Activated naive CD4-positive, alpha-beta T cell treated with anti-CD3 and anti-CD28 coated beads, Interleukin-2, amount 50 U/mL, for 24 hours (primary cell): ENCODE results near the gene FBLN2.

ENCODE experiments used
- H3K27ac Mint-ChIP-seq: one replicate; pipeline ENCODE4 v1.8.0; 2021; ENCODE audit warnings: mild to moderate bottlenecking, mixed read lengths
- H3K27me3 Mint-ChIP-seq: one replicate; pipeline ENCODE4 v1.8.0; 2021; ENCODE audit warnings: mixed read lengths
- H3K36me3 Mint-ChIP-seq: one replicate; pipeline ENCODE4 v1.8.0; 2021; ENCODE audit warnings: mixed read lengths
- H3K4me1 Mint-ChIP-seq: one replicate; pipeline ENCODE4 v1.8.0; 2021; ENCODE audit warnings: mixed read lengths
- H3K4me3 Mint-ChIP-seq: one replicate; pipeline ENCODE4 v1.8.0; 2021; ENCODE audit warnings: mild to moderate bottlenecking, mixed read lengths
- H3K9me3 Mint-ChIP-seq: one replicate; pipeline ENCODE4 v1.8.0; 2021; ENCODE audit warnings: mixed read lengths

The FBLN2 gene

DNA sequence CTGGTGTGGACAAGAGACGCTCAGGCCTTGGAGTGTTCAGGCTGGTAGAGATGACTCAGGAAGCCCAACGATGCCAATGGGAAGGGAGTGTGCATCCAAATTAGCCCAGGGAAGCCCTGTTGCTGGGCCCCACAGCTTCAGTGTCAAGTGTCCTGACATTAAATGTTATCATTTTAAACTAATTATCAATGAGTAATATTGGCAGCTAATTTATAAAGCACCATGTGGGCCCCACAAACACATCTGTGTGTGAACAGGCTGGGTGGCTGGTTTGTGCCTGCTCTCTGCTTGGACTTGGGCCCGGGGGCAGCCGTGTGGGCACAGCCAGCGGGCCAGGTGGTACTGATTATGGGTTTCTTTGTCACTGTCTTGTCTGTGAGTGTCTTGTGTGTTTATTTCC, 15.0 kb downstream of the FBLN2 start:
- H3K36me3 Mint-ChIP-seq, result no peaks in the 10 kb centered on the region
- H3K9me3 Mint-ChIP-seq, result no peaks in the 10 kb centered on the region
- no peaks in the 10 kb centered on the region for H3K4me1 Mint-ChIP-seq
- no peaks in the 10 kb centered on the region for H3K27me3 Mint-ChIP-seq
- no peak overlapping the region for H3K4me3 Mint-ChIP-seq
- H3K27ac Mint-ChIP-seq, result no peak overlapping the region

GRCh38 chr3:13564751-13565560, 16.0 kb downstream of the FBLN2 start:
- Mint-ChIP-seq H3K4me3 (no peak overlapping the region), H3K4me1 (no peaks in the 10 kb centered on the region), H3K27me3 (no peaks in the 10 kb centered on the region), H3K9me3 (no peaks in the 10 kb centered on the region), H3K36me3 (no peaks in the 10 kb centered on the region), H3K27ac (no peak overlapping the region)

GRCh38 chr3:13565581-13566452, 16.9 kb downstream of the FBLN2 start:
- H3K9me3 Mint-ChIP-seq, result no peaks in the 10 kb centered on the region
- no peaks in the 10 kb centered on the region for H3K4me1 Mint-ChIP-seq
- H3K36me3 Mint-ChIP-seq, result no peaks in the 10 kb centered on the region
- H3K27ac Mint-ChIP-seq, result no peak overlapping the region
- no peak overlapping the region for H3K4me3 Mint-ChIP-seq
- no peaks in the 10 kb centered on the region for H3K27me3 Mint-ChIP-seq

DNA sequence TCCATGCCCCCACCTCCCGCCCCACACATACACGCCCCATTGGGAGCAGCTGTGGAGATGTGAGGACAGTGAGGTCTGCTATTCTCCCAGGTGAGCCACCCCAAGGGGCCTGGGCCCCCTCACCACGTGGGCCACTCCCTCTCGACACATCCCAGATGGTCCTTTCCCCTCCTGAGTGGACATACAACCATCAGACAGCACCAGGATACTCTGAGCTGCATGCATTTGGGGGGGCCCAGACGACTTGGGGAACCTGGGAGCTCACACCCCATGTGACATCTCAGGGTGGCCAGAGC, 17.5 kb downstream of the FBLN2 start:
- Mint-ChIP-seq H3K9me3 (no peaks in the 10 kb centered on the region), H3K4me1 (no peaks in the 10 kb centered on the region), H3K27ac (no peak overlapping the region), H3K36me3 (no peaks in the 10 kb centered on the region), H3K27me3 (no peaks in the 10 kb centered on the region), H3K4me3 (no peak overlapping the region)

DNA sequence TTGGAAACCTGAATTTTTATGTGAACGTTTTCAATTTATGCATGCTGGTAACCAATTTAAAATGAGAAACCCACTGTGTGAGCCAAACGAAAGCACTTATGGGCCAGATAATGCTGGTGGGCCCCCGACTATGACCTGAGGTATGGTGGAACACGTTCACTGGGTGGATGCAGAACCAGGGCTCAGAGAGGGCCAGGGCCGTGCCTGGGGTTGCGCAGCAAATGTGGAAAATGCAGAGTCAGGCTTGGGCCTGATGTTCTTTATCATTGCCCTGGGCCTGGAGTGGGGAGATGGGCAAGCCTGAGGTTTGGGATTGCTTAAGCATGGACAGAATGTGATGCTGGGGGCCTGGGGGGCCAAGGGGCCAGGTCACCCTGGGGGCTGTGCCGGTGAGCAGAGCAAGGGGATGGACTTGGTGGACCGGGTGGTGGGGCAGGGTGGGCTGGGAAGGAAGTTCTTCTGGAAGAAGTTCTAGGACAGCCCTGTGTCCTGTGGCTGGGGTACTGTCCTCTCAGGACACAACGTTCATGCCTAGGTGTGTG, 17.9 kb downstream of the FBLN2 start:
- H3K27me3 Mint-ChIP-seq, result no peaks in the 10 kb centered on the region
- no peaks in the 10 kb centered on the region for H3K9me3 Mint-ChIP-seq
- no peak overlapping the region for H3K27ac Mint-ChIP-seq

DNA sequence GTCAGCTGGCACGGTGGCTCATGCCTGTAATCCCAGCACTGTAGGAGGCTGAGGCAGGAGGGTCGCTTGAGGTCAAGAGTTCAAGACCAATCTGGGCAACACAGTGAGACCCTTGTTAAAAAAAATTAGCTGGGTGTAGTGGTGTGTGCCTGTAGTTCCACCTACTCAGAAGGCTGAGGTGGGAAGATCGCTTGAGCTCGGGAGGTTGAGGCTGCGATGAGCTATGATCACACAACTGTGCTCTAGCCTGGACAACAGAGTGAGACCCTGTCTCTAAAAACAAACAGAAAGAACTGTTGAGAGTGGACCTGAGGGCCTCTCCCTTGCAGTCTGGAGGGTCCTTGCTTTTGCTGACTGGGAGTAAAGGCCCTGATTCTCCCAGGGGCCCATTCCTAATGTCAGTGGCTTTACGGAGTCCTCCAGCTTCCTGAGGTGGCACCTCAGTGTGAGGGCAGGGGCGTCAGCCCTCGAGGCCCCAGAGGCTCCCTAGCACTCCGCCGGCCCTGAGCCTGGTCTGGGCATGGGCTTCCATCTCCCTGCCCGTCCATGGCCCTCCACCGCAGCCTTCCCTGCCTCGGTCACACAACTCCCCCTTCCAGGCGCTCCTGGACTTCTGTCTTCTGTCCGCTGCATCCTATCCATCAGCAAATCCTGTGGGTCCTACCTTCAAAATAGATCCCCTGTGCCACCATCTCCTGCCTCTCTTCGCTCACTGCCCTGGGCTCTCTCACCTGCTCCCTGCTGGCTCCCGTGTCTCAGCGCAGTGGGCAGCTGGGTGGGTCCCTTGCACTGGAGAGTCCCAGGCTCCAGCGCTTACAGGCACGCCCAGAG, 19.0 kb downstream of the FBLN2 start:
- H3K4me1 Mint-ChIP-seq, result no peaks in the 10 kb centered on the region

More for the DNA sequence above, 17.9 kb downstream of the FBLN2 start:
- H3K4me3 Mint-ChIP-seq, result no peak overlapping the region
- H3K4me1 Mint-ChIP-seq, result no peaks in the 10 kb centered on the region
- no peaks in the 10 kb centered on the region for H3K36me3 Mint-ChIP-seq

DNA sequence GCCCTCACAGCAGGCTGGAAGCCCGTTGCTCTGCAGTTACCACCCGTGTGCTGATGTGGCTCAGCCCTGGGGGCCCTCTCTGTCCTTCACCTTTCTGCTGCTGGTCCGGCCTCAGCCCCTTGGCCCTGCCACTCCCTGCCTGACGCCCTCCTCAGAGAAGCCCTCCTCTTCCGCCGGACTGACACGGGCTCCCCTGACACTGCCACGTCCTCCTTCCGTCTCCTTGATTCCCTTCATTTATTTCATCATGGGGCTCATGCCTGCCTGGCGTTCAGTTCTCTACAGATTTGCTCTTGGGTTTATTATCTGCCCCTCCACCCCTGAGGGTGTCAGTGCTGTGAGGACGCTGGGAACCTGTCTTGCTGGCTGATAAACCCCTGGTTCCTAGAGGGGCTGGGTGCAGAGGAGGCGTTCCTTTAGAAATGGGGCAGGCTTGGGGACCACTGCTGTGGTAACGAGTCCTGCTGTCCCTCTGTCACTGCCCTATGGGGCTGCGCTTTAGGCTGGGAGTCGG, 19.6 kb downstream of the FBLN2 start:
- no peak overlapping the region for H3K4me3 Mint-ChIP-seq
- H3K4me1 Mint-ChIP-seq, result no peaks in the 10 kb centered on the region
- H3K27me3 Mint-ChIP-seq, result no peaks in the 10 kb centered on the region
- no peaks in the 10 kb centered on the region for H3K36me3 Mint-ChIP-seq
- no peaks in the 10 kb centered on the region for H3K9me3 Mint-ChIP-seq
- no peak overlapping the region for H3K27ac Mint-ChIP-seq

More for the DNA sequence above, 19.0 kb downstream of the FBLN2 start:
- Mint-ChIP-seq H3K9me3 (no peaks in the 10 kb centered on the region), H3K27me3 (no peaks in the 10 kb centered on the region), H3K4me3 (no peak overlapping the region), H3K27ac (no peak overlapping the region), H3K36me3 (no peaks in the 10 kb centered on the region)

DNA sequence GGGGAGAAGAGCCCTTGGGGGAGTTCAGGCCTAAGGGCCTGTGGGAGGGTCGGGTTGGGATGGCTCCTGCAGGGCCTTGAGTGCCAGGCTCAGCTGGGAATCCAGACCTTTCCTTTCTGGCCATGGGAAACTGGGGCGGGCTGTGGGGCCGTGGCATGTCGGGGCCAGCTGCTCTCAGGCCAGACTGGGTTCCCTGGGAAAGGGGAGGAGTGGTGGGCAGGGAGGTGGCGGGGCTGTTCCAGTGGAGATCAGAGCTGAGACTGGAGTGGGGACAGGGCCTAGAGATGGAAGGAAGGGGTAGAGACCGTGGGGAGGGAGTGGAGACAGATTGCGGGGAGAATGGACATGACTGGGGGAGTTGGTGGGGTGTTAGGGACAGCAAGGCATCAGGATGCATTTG, 20.3 kb downstream of the FBLN2 start:
- Mint-ChIP-seq H3K4me3 (no peak overlapping the region), H3K4me1 (no peaks in the 10 kb centered on the region), H3K36me3 (no peaks in the 10 kb centered on the region), H3K9me3 (no peaks in the 10 kb centered on the region), H3K27ac (no peak overlapping the region), H3K27me3 (no peaks in the 10 kb centered on the region)

DNA sequence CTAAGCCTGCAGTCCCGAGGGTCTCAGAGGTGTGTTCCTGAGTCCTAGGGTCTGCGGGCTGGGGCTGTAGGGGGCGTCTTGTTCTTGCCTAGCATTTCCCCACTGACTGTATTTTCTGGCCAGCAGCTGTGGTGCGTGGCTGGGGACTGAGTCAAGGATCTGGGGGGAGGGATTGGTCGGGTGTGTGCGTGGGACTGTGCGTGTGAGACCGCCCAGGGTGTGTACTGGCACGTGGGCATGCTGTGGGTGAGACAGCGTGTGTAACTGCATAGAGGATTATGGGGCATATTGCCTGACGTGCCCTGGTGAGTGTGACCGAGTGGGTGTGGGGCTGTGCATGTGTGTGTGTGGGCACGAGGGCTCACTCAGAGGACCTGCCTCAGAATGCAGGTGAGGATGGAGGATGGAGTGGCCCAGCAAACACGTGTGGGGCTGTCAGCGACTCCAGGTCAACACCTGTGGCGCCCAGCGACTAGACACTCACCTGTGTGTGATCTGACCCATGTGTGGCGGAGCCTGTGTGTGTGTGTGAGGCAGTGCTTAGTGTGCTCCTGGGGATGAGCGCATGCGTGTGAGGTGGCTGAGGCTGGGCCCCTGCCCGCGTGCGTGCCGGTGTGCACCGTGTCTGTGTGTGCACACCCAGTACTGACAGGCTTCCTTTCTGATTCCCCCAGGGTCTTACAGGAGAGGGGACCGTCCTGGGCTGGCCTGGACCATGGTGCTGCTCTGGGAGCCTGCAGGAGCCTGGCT, 20.9 kb downstream of the FBLN2 start:
- H3K27ac Mint-ChIP-seq, result no peak overlapping the region
- H3K27me3 Mint-ChIP-seq, result no peaks in the 10 kb centered on the region

DNA sequence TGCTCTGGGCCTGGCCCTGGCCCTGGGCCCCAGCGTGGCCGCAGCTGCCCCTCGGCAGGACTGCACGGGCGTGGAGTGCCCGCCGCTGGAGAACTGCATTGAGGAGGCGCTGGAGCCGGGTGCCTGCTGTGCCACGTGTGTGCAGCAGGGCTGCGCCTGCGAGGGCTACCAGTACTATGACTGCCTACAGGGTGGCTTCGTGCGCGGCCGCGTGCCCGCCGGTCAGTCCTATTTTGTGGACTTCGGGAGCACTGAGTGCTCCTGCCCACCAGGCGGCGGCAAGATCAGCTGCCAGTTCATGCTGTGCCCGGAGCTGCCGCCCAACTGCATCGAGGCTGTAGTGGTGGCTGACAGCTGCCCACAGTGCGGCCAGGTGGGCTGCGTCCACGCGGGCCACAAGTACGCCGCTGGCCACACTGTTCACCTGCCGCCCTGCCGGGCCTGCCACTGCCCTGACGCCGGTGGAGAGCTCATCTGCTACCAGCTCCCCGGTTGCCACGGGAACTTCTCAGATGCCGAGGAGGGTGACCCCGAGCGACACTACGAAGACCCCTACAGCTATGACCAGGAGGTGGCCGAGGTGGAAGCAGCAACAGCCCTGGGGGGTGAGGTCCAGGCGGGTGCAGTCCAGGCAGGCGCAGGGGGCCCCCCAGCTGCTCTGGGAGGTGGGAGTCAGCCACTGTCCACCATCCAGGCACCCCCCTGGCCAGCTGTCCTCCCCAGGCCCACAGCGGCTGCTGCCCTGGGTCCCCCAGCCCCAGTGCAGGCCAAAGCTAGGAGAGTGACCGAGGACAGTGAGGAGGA, 21.7 kb downstream of the FBLN2 start:
- H3K4me3 Mint-ChIP-seq, result no peak overlapping the region
- no peaks in the 10 kb centered on the region for H3K4me1 Mint-ChIP-seq
- no peaks in the 10 kb centered on the region for H3K27me3 Mint-ChIP-seq
- no peak overlapping the region for H3K27ac Mint-ChIP-seq
- no peaks in the 10 kb centered on the region for H3K36me3 Mint-ChIP-seq
- no peaks in the 10 kb centered on the region for H3K9me3 Mint-ChIP-seq

More for the DNA sequence above, 20.9 kb downstream of the FBLN2 start:
- Mint-ChIP-seq H3K36me3 (no peaks in the 10 kb centered on the region), H3K4me3 (no peak overlapping the region), H3K4me1 (no peaks in the 10 kb centered on the region), H3K9me3 (no peaks in the 10 kb centered on the region)

GRCh38 chr3:13571264-13571663, 22.3 kb downstream of the FBLN2 start:
- Mint-ChIP-seq H3K27me3 (no peaks in the 10 kb centered on the region), H3K9me3 (no peaks in the 10 kb centered on the region), H3K36me3 (no peaks in the 10 kb centered on the region), H3K4me1 (no peaks in the 10 kb centered on the region), H3K27ac (no peak overlapping the region), H3K4me3 (no peak overlapping the region)

DNA sequence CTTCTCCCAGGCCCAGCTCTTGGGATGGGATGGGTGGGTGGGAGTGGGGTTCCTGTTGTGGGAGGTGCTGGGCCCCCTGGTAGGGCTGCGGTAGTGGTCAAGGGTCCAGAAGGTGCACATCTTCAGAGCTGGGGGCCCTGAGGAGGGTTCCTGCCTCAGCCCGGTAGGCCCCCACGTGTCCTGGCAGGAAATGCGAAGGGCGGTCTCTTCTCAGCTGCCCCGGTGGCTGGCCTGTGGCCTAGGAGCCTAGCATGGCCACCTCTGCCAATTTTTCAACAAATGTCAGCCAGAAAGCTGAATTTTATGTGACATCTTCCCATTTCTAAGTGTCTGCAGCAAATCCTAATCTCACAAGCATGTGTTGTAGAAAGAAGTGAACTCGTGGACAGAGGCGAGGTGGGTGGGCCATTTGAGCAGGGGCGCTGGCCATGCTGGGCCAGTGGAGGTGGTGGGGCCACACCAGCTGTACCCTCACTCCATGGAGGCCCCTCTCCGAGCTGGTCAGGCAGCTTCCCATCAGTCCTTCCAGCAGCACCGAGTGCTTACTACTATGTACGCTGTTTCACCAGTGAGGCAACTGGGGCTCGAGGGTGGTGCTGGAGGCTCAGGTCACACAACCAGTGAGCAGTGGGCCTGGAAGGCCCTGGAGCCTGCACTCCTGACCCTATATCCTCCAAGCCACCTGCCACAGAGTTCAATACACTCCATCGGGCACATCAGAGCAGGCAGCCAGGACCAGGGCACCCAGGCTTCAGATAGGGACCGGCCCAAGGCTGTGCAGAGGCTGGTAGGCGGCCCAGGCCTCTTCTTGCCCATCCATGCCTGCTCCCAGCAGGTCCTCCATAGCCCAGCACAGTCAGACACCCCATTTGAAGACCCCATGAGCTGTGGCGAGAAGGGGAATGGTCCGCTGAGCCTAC, 23.2 kb downstream of the FBLN2 start:
- Mint-ChIP-seq H3K4me1 (no peaks in the 10 kb centered on the region), H3K27me3 (no peaks in the 10 kb centered on the region), H3K9me3 (no peaks in the 10 kb centered on the region)

GRCh38 chr3:13572926-13573623, 24.1 kb downstream of the FBLN2 start:
- H3K9me3 Mint-ChIP-seq, result no peaks in the 10 kb centered on the region
- H3K27ac Mint-ChIP-seq, result no peak overlapping the region
- no peak overlapping the region for H3K4me3 Mint-ChIP-seq
- no peaks in the 10 kb centered on the region for H3K36me3 Mint-ChIP-seq
- H3K4me1 Mint-ChIP-seq, result no peaks in the 10 kb centered on the region
- no peaks in the 10 kb centered on the region for H3K27me3 Mint-ChIP-seq

More for the DNA sequence above, 23.2 kb downstream of the FBLN2 start:
- no peak overlapping the region for H3K4me3 Mint-ChIP-seq
- no peaks in the 10 kb centered on the region for H3K36me3 Mint-ChIP-seq
- H3K27ac Mint-ChIP-seq, result no peak overlapping the region
